Activated T-helper 1 cell treated with anti-CD3 and anti-CD28 coated beads, Interleukin-12 subunit alpha, Interleukin-12 subunit beta, Interleukin-2, Interleukin-4 antibody, amounts not matched to agents 30 ng/mL and 10 ng/mL and 1 ng/mL, durations not matched to agents 14 hours and 24 hours and 36 hours (primary cell): ENCODE data around the gene GPX6. TPM values are rescaled to one million over a fixed set of nuclear protein-coding genes. Genes with fewer than 3 reads are reported as not detected.
"Not testable (repeated sequence)": the region's sequence is repeated elsewhere in the genome, so short reads cannot be mapped to it uniquely, and the experiment has no call there.

Source experiments
- DNase-seq: peaks from one replicate; pipeline ENCODE4 v3.0.0; 2021; ENCODE audit warnings: low spot score
- H3K27ac Mint-ChIP-seq: one replicate; pipeline ENCODE4 v1.8.0; 2021; ENCODE audit warnings: mild to moderate bottlenecking, mixed read lengths
- H3K27me3 Mint-ChIP-seq: one replicate; pipeline ENCODE4 v1.8.0; 2022; ENCODE audit warnings: mild to moderate bottlenecking, moderate library complexity, mixed read lengths; ENCODE audit not compliant: insufficient read depth
- H3K36me3 Mint-ChIP-seq: one replicate; pipeline ENCODE4 v1.8.0; 2021; ENCODE audit warnings: low read depth, mixed read lengths
- H3K4me1 Mint-ChIP-seq: one replicate; pipeline ENCODE4 v1.8.0; 2021; ENCODE audit warnings: low read depth, mixed read lengths
- H3K4me3 Mint-ChIP-seq: one replicate; pipeline ENCODE4 v1.8.0; 2021; ENCODE audit warnings: mild to moderate bottlenecking, moderate library complexity, mixed read lengths
- H3K9me3 Mint-ChIP-seq: one replicate; pipeline ENCODE4 v1.8.0; 2021; ENCODE audit warnings: mixed read lengths
- intact Hi-C: fragments of 100-400 bp; cut with micrococcal nuclease; formaldehyde crosslinking; loops from one replicate; pipeline ENCODE4 v1.15.1; 2024
- total RNA-seq: library from RNA; stranded (reverse); gene quantifications from 2 replicates; pipeline ENCODE4 v1.2.3, GENCODE V29; 2022

Gene GPX6
- total RNA-seq, 1 donor from 2014 or later: not detected

DNA sequence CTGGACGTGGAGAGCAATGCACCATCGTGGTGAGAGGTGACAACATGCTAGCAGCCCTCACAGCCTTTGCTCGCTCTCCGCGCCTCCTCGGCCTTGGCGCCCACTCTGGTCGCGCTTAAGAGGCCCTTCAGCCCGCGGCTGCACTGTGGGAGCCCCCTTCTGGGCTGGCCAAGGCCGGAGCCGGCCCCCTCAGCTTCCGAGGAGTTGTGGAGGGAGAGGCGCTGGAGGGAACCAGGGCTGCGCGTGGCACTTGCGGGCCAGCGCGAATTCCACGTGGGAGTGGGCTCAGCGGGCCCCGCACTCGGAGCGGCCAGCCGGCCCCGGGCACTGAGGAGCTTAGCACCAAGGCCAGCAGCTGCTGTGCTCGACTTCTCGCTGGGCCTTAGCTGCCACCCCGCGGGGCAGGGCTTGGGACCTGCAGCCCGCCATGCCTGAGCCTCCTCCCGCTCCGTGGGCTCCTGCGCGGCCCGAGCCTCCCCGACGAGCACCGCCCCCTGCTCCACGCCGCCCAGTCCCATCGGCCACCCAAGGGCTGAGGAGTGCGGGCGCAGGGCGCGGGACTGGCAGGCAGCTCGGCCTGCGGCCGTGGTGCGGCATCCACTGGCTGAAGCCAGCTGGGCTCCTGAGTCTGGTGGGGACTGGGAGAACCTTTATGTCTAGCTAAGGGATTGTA is 3.8 kb downstream of the GPX6 start:
- no peak for DNase-seq
- Mint-ChIP-seq H3K4me3 (no peak overlapping the region), H3K27ac (no peak overlapping the region), H3K27me3 (peaks cover 4% of the 10 kb centered on the region), H3K4me1 (peaks cover 11% of the 10 kb centered on the region), H3K36me3 (peaks cover 2% of the 10 kb centered on the region), H3K9me3 (no peaks in the 10 kb centered on the region)
- intact Hi-C loops: no loop called here

DNA sequence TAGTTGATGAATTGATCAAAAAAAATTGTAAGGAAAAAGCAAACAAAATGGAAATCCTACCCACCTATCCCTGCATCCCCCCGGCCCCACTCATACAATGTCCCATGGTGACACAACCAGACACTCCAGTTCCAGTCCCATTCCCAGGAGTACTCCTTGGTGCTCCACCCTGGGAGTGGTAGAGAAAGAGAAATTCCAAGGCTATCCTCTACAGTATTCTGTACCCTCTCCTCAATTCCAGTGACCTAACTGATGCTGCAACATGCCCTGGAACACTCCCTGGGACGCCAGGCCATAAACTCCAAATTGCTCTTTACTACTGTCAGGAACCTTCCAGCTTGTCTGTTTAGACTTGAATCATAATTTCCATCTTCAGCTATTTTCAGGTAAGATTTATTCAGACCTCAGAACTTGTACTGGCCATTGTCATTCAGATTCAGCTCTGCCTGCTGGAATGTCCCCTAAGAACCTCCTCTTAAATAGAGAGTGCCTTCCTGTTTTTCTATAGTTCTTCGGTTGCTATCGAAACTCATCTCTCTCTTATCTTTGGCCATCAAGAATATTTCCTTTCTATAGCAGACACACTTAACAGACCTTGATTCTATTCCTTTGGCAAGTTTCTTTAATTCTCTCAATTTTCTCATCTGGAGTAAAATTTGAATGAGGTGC is 8.7 kb downstream of the GPX6 start:
- no peaks in the 10 kb centered on the region for H3K9me3 Mint-ChIP-seq
- DNase-seq: no peak
- peak overlapping the region; percentile 11 for H3K4me3 Mint-ChIP-seq
- H3K4me1 Mint-ChIP-seq: peaks cover 19% of the 10 kb centered on the region
- no peaks in the 10 kb centered on the region for H3K27me3 Mint-ChIP-seq
- peaks cover 2% of the 10 kb centered on the region for H3K36me3 Mint-ChIP-seq
- H3K27ac Mint-ChIP-seq: no peak overlapping the region
- intact Hi-C loops: no loop called here

DNA sequence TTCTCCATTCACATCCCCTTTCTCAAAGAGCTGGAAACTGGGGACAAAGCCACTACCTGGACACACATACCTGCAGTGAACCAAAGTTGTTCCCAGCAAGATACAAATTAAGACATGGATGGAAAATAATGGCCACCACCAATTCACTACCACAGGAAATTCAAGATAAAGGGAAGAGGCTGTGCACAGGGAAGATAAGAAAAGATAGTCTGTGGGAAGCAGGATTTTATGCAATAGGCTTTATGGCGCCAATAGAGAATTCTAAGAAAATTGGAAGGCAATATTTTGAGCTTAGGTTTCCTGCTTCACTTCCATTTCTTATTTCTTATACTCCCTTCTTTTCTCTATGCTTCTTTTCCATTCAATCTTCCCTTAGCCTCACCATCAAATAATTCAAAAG is 9.9 kb downstream of the GPX6 start:
- H3K4me1 Mint-ChIP-seq: peaks cover 19% of the 10 kb centered on the region
- H3K4me3 Mint-ChIP-seq: no peak overlapping the region
- intact Hi-C loops: no loop called here
- no peaks in the 10 kb centered on the region for H3K9me3 Mint-ChIP-seq
- H3K27ac Mint-ChIP-seq: no peak overlapping the region
- no peak for DNase-seq
- no peaks in the 10 kb centered on the region for H3K27me3 Mint-ChIP-seq
- H3K36me3 Mint-ChIP-seq: peaks cover 2% of the 10 kb centered on the region

DNA sequence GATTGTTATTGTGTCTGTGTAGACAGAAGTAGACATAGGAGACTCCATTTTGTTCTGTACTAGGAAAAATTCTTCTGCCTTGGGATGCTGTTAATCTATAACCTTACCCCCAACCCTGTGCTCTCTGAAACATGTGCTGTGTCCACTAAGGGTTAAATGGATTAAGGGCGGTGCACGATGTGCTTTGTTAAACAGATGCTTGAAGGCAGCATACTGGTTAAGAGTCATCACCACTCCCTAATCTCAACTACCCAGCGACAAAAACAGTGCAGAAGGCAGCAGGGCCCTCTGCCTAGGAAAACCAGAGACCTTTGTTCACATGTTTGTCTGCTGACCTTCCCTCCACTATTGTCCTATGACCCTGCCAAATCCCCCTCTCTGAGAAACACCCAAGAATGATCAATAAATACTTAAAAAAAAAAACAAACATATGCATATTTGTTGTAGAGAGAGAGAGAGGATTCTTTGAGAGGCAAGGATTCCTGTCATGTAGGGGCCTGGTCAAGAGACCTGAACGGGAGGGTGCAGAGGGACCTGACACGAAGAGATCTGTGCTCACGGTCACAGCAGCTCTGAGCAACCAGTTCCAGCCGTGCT is 12.8 kb downstream of the GPX6 start:
- H3K36me3 Mint-ChIP-seq, H3K9me3 Mint-ChIP-seq, H3K27ac Mint-ChIP-seq, DNase-seq, H3K4me3 Mint-ChIP-seq, H3K27me3 Mint-ChIP-seq, intact Hi-C loops: not testable (repeated sequence)
- H3K4me1 Mint-ChIP-seq: peaks cover 18% of the 10 kb centered on the region

DNA sequence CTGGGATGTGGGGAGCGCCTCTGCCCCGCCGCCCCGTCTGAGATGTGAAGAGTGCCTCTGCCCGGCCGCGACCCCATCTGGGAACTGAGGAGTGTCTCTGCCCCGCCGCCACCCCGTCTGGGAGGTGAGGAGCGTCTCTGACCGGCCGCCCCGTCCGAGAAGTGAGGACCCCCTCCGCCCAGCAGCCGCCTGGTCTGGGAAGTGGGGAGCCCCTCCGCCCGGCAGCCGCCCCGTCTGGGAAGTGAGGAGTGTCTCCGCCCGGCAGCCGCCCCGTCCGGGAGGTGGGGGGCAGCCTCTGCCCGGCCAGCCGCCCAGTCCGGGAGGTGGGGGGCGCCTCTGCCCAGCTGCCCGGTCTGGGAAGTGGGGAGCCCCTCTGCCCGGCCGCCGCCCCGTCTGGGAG is 13.5 kb downstream of the GPX6 start:
- intact Hi-C loops, H3K4me3 Mint-ChIP-seq, H3K27ac Mint-ChIP-seq, DNase-seq, H3K36me3 Mint-ChIP-seq, H3K9me3 Mint-ChIP-seq, H3K27me3 Mint-ChIP-seq: not testable (repeated sequence)
- peaks cover 11% of the 10 kb centered on the region for H3K4me1 Mint-ChIP-seq

DNA sequence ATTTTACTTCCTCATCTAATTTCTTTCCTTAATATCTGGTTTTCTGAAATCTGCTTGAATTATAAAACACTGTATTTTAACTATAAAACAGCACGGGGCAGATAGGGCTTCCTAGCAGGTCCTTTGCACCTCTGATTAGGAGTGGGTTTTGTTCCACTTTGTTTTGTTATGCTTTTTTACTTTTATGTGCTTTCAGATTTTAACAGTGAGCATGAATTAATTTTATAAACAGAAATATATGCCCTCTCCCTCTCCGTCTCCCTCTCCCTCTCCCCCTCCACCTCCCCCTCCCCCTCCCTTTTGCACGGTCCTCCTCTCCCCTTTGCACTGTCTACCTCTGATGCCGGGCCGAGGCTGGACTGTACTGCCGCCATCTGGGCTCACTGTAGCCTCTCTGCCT is 14.3 kb downstream of the GPX6 start:
- H3K36me3 Mint-ChIP-seq: no peaks in the 10 kb centered on the region
- H3K4me1 Mint-ChIP-seq: peaks cover 2% of the 10 kb centered on the region
- DNase-seq: no peak
- no peaks in the 10 kb centered on the region for H3K9me3 Mint-ChIP-seq
- H3K27ac Mint-ChIP-seq: no peak overlapping the region
- intact Hi-C loops: no loop called here
- peaks cover 9% of the 10 kb centered on the region for H3K27me3 Mint-ChIP-seq
- no peak overlapping the region for H3K4me3 Mint-ChIP-seq

DNA sequence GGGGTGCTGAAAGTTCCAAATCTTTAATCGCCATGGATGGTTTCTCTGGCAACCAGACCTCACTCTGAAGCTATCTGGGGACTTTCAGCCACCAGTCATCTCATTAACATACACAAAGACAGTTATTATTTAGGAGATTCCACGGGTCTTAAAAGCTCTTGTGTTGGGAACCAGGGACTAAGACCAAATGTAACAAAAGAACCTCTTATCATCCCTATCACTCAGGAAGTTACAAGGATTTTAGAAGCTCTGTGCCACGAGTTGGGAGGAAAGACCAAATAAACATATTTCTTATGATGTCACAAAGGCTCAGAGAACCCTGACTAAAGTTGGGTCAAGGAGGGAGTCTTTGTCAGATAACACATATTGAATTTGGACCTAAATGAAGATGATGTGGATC is 17.7 kb downstream of the GPX6 start:
- Mint-ChIP-seq H3K27ac (no peak overlapping the region), H3K4me3 (no peak overlapping the region), H3K9me3 (no peaks in the 10 kb centered on the region), H3K36me3 (no peaks in the 10 kb centered on the region), H3K27me3 (peaks cover 18% of the 10 kb centered on the region), H3K4me1 (no peaks in the 10 kb centered on the region)
- intact Hi-C loops: loop anchor here (5.0 kb wide), 1 partner anchor 84 kb away; no protein-coding TSS in a partner anchor
- no peak for DNase-seq

DNA sequence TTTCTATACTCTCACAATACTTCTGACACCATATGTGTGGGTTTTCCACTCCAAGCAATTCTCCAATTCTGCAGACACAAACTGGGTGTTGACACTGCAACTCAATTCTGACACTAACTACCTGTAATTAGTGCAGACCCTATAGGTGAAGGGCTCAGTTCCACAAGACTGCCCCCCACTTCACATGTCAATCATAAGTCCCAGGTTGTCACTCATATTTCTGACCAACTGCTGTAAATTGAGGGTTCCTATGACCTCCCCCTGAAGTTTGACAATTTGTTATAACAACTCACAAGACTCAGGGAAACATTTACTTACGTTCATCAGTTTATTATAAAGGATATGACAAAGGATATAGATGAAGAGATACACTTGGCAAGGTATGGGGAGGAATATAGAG is 18.3 kb downstream of the GPX6 start:
- Mint-ChIP-seq H3K9me3 (no peaks in the 10 kb centered on the region), H3K36me3 (no peaks in the 10 kb centered on the region), H3K4me1 (no peaks in the 10 kb centered on the region), H3K4me3 (no peak overlapping the region), H3K27me3 (peaks cover 18% of the 10 kb centered on the region), H3K27ac (no peak overlapping the region)
- intact Hi-C loops: loop anchor here (5.0 kb wide), 1 partner anchor 85 kb away; no protein-coding TSS in a partner anchor
- DNase-seq: no peak

DNA sequence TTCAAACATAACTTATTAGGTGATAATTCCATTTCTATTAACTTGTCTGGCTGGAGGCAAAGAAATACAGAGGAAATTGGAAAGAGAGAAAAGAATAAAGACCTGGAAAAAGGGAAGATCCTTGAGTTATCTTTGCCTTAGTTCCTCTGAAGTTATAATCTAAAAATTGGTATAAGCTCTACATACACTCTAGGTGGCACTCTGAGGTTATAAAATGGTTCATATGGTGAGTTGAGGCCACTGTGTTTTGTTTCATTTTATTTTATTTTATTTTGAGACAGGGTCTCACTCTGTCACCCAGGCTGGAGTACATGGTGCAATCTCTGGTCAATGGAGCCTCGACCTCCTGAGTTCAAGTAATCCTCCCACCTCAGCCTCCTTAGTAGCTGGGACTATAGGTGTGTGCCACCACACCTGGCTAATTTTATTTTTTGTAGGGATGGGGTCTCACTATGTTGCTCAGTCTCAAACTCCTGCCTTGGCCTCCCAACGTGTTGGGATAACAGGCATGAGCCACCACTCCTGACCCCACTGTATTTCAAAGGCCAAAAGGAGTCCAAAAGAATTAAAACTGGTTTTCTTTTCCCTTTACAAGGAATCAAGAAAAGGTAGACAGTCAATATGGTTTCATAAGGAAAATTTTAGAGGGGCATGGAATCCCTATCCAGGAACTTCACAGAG is 19.4 kb downstream of the GPX6 start:
- Mint-ChIP-seq H3K9me3 (no peaks in the 10 kb centered on the region), H3K4me3 (no peak overlapping the region), H3K27me3 (peaks cover 22% of the 10 kb centered on the region), H3K27ac (no peak overlapping the region), H3K4me1 (no peaks in the 10 kb centered on the region), H3K36me3 (no peaks in the 10 kb centered on the region)
- no peak for DNase-seq
- intact Hi-C loops: loop anchor here (1.0 to 5.0 kb wide), 2 partner anchors 86 to 188 kb away; no protein-coding TSS in a partner anchor

DNA sequence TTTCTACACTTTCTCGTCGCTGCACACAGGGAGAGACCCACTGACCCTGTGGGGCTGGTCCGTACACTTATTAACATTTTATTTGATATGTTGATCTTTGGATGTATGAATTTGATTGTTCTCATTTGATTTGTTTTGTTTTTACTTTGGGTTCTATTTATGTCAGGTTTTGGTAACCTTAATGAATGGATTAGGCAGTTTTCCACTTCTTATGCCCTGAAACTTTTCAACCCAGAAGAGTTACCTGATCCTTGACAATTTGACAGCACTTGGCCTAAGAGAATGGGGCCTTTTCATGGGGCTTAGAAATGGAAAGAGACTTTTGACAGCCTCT is 23.6 kb downstream of the GPX6 start:
- Mint-ChIP-seq H3K27me3 (peaks cover 38% of the 10 kb centered on the region), H3K4me1 (peaks cover 21% of the 10 kb centered on the region), H3K9me3 (no peaks in the 10 kb centered on the region), H3K36me3 (peaks cover 2% of the 10 kb centered on the region), H3K27ac (no peak overlapping the region), H3K4me3 (no peak overlapping the region)
- no peak for DNase-seq
- intact Hi-C loops: no loop called here

DNA sequence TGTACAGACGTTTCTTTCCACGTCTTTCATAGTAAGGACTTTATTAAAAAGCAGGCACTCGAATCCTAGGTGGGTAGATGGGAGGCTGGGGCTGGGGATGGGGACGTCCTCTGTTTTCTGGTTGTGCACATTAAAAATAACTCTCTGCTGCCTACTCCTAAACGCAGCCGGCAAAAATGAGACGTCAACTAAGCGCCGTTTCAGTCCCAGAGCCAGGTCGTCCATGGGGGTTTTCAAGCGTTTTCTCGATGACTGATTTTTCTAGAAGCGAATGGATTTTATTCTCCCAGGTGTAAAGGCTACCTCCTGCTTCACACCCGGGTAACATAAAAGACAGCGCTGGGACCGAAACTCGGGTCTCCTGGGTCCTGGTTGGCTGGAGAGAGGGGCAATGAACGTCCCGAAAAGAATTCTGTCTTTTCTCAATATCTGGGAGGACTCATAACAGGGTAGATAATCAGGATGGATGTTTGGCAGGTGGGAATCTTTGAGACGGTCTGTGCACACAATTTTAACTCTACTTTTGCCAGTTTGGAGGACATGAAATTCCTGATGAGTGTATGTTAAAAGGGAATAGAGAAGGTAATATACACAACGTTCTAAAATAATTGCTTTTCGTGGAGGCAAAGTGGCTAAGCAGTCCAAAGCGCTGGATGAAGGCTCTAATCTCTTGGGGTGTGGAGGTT is 25.2 kb downstream of the GPX6 start:
- intact Hi-C loops: no loop called here
- H3K27me3 Mint-ChIP-seq: peaks cover 45% of the 10 kb centered on the region

DNA sequence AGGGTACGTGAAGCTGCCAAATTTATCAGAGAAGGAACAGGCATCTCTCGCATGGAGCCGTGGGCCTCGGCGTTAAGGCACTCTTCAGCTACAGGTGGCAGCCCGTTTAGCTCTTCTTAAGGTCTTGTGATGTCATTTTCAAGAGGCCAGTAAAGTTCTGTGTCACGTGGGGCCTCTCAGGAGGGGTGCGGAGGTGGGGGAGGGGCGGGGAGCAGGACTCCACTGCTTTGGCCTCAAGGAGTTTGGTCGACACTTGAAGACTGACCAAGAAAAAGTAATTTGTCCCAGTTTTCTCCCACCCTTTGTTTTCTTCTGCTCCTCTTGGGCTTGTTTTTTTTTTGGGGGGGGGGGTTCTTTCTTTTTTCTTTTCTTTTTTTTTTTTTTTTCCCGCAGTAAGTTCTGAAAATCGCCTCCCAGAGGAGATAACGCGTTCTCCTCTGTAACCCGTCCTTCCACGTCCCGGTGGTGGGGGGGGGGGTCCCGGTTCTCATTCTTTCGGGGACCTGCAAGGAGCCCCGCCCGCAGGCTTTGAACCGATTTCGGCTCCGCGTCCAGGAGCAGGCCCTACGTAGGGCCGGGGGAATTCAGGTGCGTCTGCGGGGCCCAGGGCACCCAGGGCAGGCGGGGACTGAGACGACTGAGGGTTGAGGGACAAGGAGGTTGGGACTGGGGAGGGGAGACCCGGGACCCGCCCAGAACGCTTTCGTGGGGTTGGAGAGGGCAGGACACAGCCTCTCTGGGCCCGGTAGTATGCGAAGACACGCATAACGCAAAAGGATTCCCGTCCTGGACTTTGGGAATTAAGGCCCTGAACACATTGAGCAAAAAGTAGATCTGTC is 26.0 kb downstream of the GPX6 start:
- H3K36me3 Mint-ChIP-seq: peaks cover 2% of the 10 kb centered on the region
- intact Hi-C loops: loop anchor here (1.0 to 5.0 kb wide), 5 partner anchors 15 to 277 kb away; partner anchors contain the start of genes ZSCAN12 and ZSCAN23
- peak overlapping the region; percentile 77 for H3K27ac Mint-ChIP-seq
- peaks cover 4% of the 10 kb centered on the region for H3K9me3 Mint-ChIP-seq
- peak overlapping the region; percentile 78 for H3K4me3 Mint-ChIP-seq
- peaks cover 48% of the 10 kb centered on the region for H3K27me3 Mint-ChIP-seq
- peaks cover 27% of the 10 kb centered on the region for H3K4me1 Mint-ChIP-seq
- peak; percentile 24 for DNase-seq

More for the DNA sequence above, 25.2 kb downstream of the GPX6 start:
- Mint-ChIP-seq H3K4me1 (peaks cover 23% of the 10 kb centered on the region), H3K9me3 (peaks cover under 1% of the 10 kb centered on the region), H3K36me3 (peaks cover 2% of the 10 kb centered on the region), H3K4me3 (peak overlapping the region; percentile 78), H3K27ac (peak overlapping the region; percentile 59)
- no peak for DNase-seq
